ENCODE measurements around the gene TRIP10.

DNA sequence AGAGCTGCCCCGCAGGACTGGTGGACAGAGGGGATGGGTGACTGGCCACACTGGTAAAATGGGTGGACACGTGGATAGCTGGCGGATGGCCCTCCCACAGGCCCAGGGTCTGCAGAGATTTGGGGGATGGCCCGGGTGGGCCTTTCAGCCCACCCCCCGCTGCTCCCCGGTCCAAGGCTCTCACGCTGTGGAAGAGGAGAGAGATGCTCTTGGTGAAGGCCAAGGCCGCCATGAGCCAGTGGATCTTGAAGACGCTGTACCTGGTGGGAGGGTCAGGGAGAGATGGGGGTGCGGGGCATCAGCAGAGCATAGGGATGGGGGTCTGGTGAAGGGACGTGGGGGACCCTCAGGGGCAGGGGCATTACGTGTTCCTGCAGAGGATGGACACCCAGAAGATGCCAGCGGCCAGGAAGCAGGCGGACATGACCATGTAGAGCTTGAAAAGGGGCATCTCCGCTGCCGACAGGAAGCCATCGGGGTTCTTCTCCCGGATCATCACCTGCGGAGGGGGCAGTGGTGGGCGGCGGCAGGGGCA lies 6.6 kb upstream of the TRIP10 start:
- no peak for TF ChIP-seq POLR2A (IDR thresholded peaks at IDR 0.05; ENCODE audit: low read depth, low read length)
- no peak for TF ChIP-seq POLR2AphosphoS5 (IDR thresholded peaks at IDR 0.05; ENCODE audit: low read depth, low read length)
- TF ChIP-seq TAF1 (IDR thresholded peaks at IDR 0.05; ENCODE audit: borderline replicate concordance, low read depth, low read length), result no peak
